ENCODE data around the gene CYSTM1.

- no peak for TF ChIP-seq CTCF (IDR thresholded peaks at IDR 0.05; ENCODE audit: low read depth, low read length, poor library complexity, severe bottlenecking)
- no peak for TF ChIP-seq EZH2phosphoT487 (IDR thresholded peaks at IDR 0.05; ENCODE audit: borderline replicate concordance, low read length)
Observed at GRCh38 chr5:140287801-140288521, 113.0 kb downstream of the CYSTM1 start.

All from DOHH2 (cell line).